Measurements from ENCODE around the gene ATG9B. TPM values are rescaled to one million over a fixed set of nuclear protein-coding genes. Genes with fewer than 3 reads are reported as not detected.

Gene ATG9B
- total and polyA plus RNA-seq, 9 of the 15 experiments (the other 6 are each of a cell fraction or from before 2014, with no cell fraction given), result 0.29 to 8.0 (median 2.1) TPM

DNA sequence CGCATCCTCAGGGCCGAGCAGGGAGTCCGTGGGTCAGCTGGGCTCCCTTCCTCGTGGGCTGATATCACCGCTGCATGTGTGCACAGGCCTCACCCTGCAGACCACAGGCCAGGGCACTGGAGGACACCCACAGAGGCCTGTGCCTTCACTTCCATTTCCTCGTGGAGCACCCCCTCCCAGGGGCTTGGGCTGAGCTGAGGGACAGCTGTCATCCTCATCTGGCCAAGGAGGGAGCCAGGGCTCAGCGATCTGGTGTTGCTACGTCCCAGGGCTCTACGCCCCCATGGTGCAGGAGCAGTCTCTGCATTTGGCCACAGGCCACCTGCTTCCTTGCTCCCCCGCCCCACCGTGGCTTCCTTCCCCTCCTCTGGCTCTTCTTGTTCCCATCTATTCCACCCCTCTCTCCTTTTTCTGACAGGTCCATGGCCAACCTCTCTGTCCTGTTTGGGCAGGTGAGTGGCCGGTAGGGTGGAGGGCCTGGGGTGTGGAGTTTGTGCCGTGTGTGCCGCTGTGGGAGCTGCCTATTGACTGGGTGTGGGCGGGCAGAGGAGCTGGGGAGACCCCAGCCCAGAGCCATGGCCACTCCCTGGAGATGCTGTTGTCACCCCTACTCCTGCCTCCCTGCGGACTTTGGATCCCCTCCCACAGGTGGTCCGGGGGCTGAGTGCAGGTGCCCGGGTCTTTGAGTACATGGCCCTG, 15.7 kb upstream of the ATG9B start (continued):
- TF ChIP-seq, protein P1, sequence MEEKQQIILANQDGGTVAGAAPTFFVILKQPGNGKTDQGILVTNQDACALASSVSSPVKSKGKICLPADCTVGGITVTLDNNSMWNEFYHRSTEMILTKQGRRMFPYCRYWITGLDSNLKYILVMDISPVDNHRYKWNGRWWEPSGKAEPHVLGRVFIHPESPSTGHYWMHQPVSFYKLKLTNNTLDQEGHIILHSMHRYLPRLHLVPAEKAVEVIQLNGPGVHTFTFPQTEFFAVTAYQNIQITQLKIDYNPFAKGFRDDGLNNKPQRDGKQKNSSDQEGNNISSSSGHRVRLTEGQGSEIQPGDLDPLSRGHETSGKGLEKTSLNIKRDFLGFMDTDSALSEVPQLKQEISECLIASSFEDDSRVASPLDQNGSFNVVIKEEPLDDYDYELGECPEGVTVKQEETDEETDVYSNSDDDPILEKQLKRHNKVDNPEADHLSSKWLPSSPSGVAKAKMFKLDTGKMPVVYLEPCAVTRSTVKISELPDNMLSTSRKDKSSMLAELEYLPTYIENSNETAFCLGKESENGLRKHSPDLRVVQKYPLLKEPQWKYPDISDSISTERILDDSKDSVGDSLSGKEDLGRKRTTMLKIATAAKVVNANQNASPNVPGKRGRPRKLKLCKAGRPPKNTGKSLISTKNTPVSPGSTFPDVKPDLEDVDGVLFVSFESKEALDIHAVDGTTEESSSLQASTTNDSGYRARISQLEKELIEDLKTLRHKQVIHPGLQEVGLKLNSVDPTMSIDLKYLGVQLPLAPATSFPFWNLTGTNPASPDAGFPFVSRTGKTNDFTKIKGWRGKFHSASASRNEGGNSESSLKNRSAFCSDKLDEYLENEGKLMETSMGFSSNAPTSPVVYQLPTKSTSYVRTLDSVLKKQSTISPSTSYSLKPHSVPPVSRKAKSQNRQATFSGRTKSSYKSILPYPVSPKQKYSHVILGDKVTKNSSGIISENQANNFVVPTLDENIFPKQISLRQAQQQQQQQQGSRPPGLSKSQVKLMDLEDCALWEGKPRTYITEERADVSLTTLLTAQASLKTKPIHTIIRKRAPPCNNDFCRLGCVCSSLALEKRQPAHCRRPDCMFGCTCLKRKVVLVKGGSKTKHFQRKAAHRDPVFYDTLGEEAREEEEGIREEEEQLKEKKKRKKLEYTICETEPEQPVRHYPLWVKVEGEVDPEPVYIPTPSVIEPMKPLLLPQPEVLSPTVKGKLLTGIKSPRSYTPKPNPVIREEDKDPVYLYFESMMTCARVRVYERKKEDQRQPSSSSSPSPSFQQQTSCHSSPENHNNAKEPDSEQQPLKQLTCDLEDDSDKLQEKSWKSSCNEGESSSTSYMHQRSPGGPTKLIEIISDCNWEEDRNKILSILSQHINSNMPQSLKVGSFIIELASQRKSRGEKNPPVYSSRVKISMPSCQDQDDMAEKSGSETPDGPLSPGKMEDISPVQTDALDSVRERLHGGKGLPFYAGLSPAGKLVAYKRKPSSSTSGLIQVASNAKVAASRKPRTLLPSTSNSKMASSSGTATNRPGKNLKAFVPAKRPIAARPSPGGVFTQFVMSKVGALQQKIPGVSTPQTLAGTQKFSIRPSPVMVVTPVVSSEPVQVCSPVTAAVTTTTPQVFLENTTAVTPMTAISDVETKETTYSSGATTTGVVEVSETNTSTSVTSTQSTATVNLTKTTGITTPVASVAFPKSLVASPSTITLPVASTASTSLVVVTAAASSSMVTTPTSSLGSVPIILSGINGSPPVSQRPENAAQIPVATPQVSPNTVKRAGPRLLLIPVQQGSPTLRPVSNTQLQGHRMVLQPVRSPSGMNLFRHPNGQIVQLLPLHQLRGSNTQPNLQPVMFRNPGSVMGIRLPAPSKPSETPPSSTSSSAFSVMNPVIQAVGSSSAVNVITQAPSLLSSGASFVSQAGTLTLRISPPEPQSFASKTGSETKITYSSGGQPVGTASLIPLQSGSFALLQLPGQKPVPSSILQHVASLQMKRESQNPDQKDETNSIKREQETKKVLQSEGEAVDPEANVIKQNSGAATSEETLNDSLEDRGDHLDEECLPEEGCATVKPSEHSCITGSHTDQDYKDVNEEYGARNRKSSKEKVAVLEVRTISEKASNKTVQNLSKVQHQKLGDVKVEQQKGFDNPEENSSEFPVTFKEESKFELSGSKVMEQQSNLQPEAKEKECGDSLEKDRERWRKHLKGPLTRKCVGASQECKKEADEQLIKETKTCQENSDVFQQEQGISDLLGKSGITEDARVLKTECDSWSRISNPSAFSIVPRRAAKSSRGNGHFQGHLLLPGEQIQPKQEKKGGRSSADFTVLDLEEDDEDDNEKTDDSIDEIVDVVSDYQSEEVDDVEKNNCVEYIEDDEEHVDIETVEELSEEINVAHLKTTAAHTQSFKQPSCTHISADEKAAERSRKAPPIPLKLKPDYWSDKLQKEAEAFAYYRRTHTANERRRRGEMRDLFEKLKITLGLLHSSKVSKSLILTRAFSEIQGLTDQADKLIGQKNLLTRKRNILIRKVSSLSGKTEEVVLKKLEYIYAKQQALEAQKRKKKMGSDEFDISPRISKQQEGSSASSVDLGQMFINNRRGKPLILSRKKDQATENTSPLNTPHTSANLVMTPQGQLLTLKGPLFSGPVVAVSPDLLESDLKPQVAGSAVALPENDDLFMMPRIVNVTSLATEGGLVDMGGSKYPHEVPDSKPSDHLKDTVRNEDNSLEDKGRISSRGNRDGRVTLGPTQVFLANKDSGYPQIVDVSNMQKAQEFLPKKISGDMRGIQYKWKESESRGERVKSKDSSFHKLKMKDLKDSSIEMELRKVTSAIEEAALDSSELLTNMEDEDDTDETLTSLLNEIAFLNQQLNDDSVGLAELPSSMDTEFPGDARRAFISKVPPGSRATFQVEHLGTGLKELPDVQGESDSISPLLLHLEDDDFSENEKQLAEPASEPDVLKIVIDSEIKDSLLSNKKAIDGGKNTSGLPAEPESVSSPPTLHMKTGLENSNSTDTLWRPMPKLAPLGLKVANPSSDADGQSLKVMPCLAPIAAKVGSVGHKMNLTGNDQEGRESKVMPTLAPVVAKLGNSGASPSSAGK (IDR thresholded peaks at IDR 0.05), result no peak
- TF ChIP-seq HNRNPL (IDR thresholded peaks at IDR 0.05; ENCODE audit: low read depth, low read length), result no peak
- no peak for TF ChIP-seq ZNF384 (IDR thresholded peaks at IDR 0.05; ENCODE audit: low read depth, low read length)
- TF ChIP-seq TSC22D4 (tag; IDR thresholded peaks at IDR 0.05), result no peak
- no peak for TF ChIP-seq TFE3 (CRISPR knock-in tag; IDR thresholded peaks at IDR 0.05)
- no peak for TF ChIP-seq TCF3 (CRISPR knock-in tag; IDR thresholded peaks at IDR 0.05)
- no peak for TF ChIP-seq THRA (IDR thresholded peaks at IDR 0.05)
- TF ChIP-seq CTCF (IDR thresholded peaks at IDR 0.05 in 2 of 3, conservative IDR thresholded peaks at IDR 0.05 in 1 of 3; ENCODE audit: insufficient read depth in 2 of 3, low read depth in 1 of 3, low read length in 3 of 3), result peak in 1 of 3 experiments; percentile 11; a peak in 1 of 6 replicates
